Measurements from ENCODE around the gene VMP1.
A peak's percentile ranks its signal among the peaks of the same experiment; 100 is the strongest.
"Not testable (repeated sequence)": the region's sequence is repeated elsewhere in the genome, so short reads cannot be mapped to it uniquely, and the experiment has no call there.

VMP1 gene

DNA sequence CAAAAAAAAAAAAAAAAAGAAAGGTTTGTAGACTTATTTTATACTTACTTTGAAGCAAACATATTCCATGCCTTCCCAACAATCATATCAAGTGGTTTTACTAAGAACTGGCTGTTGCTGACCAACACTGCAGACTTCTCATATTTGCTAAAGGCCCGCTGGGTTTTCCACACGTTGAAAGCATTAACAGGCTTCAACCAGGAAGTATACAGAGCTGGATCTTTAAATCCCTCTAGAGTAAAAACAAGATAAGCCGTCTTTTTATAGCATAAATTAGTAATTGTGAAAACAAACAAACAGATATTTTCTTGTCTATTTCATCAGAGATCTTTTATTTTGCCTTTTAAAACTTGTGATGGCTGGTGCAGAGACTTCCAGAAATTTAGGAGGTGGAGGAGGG, 156.2 kb downstream of the VMP1 start:
- no peak for DNase-seq (ENCODE audit: low spot score)

DNA sequence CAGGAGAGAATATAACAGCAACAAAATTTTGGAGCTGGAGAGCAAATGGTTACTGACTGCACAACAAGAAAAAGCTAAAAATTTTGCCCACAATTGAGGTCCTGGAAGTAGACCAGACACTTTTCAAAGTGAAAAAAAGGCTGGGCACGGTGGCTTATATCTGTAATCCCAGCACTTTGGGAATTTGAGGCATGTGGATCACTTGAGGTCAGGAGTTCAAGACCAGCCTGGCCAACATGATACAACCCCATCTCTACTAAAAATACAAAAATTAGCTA, 162.4 kb downstream of the VMP1 start:
- no peak for DNase-seq (ENCODE audit: low spot score)

DNA sequence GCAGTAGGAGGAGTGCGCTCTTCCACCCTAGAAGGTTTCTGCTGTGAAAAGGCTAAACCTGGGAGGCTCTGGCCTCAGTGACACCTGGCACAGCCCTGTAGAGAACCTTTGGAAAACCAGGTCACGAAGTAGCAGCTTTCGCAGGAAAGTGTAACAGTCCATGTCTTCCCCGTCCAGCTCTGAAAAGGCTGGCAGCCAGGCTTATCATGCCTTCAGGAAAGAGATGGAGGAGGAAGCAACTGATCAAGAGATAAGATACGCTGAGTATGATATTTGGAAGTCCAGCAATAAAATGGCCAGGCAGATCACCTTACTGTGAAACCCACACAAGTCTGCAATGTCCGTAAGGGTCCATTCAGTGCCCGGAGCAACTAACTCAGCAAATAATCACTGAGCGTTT, 163.0 kb downstream of the VMP1 start:
- no peak for DNase-seq (ENCODE audit: low spot score)

DNA sequence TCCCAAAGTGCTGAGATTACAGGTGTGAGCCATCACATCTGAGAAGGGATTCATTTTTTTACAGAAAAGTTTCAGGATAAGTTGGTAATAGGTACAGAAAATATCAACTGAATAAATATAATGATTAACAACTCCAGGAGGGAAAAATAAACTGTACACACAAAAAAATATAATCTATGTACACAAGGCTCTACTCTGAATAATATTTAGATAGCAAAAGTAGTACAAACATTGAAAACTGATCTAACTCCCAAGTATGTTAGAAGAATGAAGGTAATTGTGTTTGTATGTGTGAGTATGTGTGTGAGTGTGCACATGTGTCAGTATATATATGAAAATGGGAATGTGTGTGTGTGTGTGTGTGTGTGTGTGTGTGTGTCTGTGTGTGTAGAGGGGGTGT, 164.9 kb downstream of the VMP1 start:
- DNase-seq (ENCODE audit: low spot score) = no peak

DNA sequence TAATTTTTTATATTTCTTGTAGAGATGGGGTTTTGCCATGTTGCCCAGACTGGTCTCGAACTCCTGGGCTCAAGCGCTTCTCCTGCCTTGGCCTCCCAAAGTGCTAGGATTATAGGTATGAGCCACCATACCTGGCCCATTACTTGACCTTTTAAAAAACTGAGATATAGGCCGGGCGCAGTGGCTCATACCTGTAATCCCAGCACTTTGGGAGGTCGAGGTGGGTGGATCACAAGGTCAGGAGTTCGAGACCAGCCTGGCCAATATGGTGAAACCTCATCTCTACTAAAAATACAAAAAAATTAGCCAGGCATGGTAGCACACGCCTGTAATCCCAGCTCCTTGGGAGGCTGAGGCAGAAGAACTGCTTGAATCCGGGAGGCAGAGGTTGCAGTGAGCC, 166.0 kb downstream of the VMP1 start:
- DNase-seq (ENCODE audit: low spot score) = not testable (repeated sequence)

DNA sequence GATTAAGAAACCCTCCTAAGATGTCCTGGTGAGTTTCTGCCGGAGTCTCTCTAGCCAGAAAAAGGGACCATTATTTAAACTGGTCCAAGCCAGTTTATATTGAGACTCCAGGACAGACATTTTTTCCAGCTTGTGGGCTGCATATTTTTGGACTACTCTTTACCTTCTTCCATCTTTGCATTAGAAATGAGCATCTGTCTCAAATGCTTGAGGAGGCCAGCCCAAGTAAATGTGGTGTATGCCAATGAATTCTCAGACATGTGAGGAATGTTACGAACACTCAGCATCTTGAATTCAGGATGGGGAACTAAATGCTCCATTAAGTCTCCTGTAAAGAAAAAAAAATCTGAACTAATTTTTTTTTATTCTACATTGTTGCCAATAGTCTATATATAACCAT, 166.9 kb downstream of the VMP1 start:
- DNase-seq (ENCODE audit: low spot score) = no peak

DNA sequence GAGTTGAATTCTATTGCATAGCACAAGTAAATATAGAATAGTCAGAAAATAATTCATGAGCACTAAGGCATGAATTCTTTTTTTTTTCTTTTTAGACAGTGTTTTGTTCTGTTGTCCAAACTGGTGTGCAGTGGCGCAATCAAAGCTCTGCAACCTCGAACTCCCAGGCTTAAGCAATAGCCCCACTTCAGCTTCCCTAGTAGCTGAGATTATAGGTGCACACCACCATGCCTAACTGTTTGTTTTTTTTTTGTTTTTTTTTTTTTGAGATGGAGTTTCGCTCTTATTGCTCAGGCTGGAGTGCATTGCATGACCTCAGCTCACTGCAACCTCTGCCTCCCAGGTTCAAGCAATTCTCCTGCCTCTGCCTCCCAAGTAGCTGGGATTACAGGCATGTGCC, 168.7 kb downstream of the VMP1 start:
- DNase-seq (ENCODE audit: low spot score) = no peak

DNA sequence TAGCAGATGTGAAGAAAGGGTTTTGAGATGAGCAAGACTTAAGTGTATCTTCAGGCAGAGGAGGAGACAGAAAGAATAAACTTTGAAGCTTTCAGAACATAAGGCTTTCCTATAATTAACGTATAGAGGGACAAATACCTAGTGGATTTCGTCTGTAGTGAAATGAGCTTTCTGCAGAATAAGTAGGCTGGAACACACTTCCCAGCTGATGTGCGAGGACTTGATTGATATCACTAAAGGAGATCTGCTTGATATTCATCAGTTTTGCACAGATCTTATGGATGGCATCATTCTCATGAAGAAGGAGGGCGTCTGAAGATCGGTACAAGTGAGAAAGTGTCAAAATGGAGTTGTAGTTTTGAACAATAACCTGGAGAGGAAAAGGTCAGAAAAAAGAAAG, 170.5 kb downstream of the VMP1 start:
- no peak for DNase-seq (ENCODE audit: low spot score)

DNA sequence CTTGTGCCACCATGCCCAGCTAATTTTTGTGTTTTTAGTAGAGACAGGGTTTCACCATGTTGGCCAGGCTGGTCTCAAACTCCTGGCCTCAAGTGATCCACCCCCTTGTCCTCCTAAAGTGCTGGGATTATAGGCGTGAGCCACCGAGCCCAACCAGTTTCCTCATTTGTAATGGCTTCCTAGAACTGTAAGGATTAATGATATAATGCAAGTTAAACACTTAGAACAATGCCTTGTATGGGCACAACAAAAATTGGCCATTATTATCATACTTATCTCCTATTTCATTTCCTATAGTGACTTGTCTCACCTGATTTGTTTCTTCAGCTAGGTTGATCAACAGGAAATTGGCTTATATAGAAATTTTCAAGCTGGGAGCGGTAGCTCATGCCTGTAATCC, 171.2 kb downstream of the VMP1 start:
- no peak for DNase-seq (ENCODE audit: low spot score)

DNA sequence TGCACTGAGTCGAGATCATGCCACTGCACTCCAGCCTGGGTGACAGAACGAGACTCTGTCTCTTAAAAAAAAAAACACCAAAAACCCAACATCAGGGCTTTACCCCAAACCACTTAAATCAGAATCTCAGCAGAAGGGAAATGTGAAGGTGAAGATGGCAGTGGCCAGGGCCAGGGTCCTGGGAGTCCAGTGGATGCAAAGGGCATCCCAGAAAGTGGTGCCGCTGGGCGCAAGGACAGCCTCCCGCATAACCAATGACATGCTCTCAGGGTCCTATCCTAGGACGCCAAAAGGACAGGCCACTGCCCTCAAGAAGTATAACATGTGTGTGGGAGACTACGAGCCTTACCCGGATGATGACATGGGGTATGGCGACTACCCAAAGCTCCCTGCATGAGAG, 177.4 kb downstream of the VMP1 start:
- DNase-seq (ENCODE audit: low spot score) = no peak

DNA sequence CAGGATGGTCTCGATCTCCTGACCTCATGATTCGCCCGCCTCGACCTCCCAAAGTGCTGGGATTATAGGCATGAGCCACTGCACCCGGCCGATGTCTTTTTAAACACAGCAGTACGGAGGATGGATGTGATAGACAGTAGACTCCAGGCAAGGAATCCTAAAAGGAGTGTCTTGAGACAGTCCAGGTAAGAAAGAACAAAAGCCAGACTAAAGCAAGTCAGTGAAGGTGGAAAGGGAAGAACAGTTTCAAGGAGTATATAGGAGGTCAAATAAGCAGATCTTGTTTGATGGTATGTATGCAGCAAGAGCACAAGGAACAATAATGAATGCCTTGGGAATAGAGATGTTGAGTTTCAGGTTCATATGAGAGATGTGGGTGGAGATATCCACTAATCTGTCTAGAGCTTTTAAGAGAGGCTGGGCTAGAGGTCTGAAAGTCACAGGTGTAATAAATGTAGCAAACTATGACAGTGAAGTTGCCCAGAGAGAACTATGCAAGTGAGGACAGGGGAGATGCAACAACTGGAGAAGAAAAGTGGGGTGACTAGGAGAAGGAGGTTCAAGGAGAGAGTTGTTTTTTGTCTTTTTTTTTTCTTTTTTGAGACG, 180.8 kb downstream of the VMP1 start:
- DNase-seq (ENCODE audit: low spot score) = no peak

DNA sequence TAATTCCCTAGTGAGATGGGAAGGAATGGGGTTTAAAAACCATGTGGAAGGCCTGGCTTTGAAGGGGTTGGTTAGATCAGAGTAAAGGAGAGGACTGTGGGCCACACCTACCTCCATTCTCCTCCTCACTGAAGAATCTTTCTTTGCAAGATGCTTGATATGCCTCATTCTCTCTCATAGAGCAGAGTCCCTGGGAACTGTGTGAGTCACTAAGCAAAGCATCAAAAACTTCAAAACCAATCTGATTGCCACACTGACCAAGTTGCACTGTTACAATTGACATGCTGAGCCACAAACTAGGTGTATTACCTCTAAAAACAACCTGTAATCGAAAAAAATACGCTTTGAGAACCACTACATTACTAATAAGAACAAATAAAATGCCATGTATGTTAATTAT, 183.3 kb downstream of the VMP1 start:
- peak; percentile 57 for DNase-seq (ENCODE audit: low spot score)
